ENCODE results near the gene CACNA1H.
"Not testable (repeated sequence)": the region's sequence is repeated elsewhere in the genome, so short reads cannot be mapped to it uniquely, and the experiment has no call there.

DNA sequence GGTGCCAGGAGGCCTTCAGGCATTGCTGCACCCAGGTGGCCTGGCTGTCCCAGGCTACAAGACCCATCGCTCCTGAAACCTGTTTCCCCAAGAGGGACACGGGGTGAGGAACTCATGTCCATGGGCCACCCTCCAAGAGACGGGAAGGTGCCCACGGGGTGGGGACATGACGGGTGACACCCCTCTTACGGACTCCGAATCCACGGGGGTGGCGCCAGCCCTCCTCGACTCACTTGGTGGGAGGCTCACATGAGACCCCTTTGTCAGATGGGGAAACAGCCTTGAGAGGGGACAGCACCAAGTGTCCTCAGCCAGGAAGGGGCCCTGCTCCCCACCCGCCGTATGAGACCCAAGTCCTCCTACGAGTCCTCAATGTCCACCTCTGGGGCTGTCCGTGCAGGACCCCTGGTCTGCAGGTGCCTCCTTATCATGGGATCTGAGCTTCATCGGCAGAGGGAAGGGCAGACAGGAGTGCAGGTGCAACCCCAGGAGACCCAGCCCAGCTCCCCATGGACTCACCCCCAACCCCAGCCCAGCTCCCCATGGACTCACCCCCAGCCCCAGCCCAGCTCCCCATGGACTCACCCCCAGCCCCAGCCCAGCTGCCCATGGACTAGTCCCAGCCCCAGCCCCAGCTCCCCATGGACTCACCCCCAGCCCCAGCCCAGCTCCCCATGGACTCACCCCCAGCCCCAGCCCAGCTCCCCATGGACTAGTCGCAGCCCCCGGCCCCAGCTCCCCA, 77.7 kb downstream of the CACNA1H start:
- not testable (repeated sequence) for TF ChIP-seq CTCF (IDR thresholded peaks at IDR 0.05; ENCODE audit: low read depth, low read length); EZH2phosphoT487 (IDR thresholded peaks at IDR 0.05; ENCODE audit: low read depth)

Measured in OCI-LY3 (cell line).